ENCODE measurements around the gene SPATA18.

Gene SPATA18

DNA sequence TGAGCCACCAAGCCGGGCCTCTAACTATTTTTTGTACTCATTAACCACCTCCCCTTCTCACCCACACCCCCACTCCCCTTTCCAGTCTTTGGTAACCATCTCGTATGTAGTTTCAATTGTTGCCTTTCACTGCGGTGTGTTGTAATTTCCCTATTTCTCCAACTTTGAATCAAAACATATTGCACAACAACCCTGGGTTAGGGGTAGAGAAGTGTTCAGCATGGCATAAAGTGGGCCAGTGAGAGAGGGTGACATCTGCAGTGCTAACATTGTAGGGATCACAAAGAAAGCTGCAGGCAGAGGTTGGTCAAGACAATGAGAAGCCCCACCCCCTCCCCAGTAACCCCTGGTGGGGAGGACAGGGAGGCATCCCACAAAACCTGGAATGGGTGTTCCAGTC, 92.7 kb downstream of the SPATA18 start:
- Histone ChIP-seq H3K27ac (no peak overlapping the region), H3K4me3 (ENCODE audit: low read depth, low read length) (no peak overlapping the region), H3K27me3 (ENCODE audit: insufficient read depth, low read depth, severe bottlenecking) (peaks cover 47% of the 10 kb centered on the region), H3K9me3 (ENCODE audit: severe bottlenecking) (no peaks in the 10 kb centered on the region), H3K36me3 (no peaks in the 10 kb centered on the region)
- DNase-seq: no peak
- TF ChIP-seq CTCF (IDR thresholded peaks at IDR 0.05; ENCODE audit: low read depth, low read length): no peak

- no peak for DNase-seq
- H3K27me3 ChIP-seq (ENCODE audit: insufficient read depth, low read depth, severe bottlenecking): peaks cover 47% of the 10 kb centered on the region
- H3K36me3 ChIP-seq: no peaks in the 10 kb centered on the region
- no peak overlapping the region for H3K4me3 ChIP-seq (ENCODE audit: low read depth, low read length)
- no peak for TF ChIP-seq CTCF (IDR thresholded peaks at IDR 0.05; ENCODE audit: low read depth, low read length)
- no peaks in the 10 kb centered on the region for H3K9me3 ChIP-seq (ENCODE audit: severe bottlenecking)
- H3K27ac ChIP-seq: no peak overlapping the region
Measured at GRCh38 chr4:52144372-52144771, 93.3 kb downstream of the SPATA18 start.

Measured in WERI-Rb-1 (cell line).